Measurements from ENCODE around the gene PLRG1.

PLRG1 gene

GRCh38 chr4:154542271-154542879 is 7.8 kb downstream of the PLRG1 start:
- DNase-seq (ENCODE audit: insufficient read length, low spot score), result no peak
- FAIRE-seq, result no peak
- TF ChIP-seq, protein P1, sequence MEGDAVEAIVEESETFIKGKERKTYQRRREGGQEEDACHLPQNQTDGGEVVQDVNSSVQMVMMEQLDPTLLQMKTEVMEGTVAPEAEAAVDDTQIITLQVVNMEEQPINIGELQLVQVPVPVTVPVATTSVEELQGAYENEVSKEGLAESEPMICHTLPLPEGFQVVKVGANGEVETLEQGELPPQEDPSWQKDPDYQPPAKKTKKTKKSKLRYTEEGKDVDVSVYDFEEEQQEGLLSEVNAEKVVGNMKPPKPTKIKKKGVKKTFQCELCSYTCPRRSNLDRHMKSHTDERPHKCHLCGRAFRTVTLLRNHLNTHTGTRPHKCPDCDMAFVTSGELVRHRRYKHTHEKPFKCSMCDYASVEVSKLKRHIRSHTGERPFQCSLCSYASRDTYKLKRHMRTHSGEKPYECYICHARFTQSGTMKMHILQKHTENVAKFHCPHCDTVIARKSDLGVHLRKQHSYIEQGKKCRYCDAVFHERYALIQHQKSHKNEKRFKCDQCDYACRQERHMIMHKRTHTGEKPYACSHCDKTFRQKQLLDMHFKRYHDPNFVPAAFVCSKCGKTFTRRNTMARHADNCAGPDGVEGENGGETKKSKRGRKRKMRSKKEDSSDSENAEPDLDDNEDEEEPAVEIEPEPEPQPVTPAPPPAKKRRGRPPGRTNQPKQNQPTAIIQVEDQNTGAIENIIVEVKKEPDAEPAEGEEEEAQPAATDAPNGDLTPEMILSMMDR (IDR thresholded peaks at IDR 0.05; ENCODE audit: insufficient read depth, missing control alignments), result no peak

GRCh38 chr4:154534296-154534695 is 15.9 kb downstream of the PLRG1 start:
- FAIRE-seq (no peak), DNase-seq (ENCODE audit: insufficient read length, low spot score) (no peak)
- TF ChIP-seq, protein P1 (IDR thresholded peaks at IDR 0.05; ENCODE audit: insufficient read depth, missing control alignments), result no peak

- DNase-seq (ENCODE audit: insufficient read length, low spot score) (no peak), FAIRE-seq (no peak)
- TF ChIP-seq, protein P1 (IDR thresholded peaks at IDR 0.05; ENCODE audit: insufficient read depth, missing control alignments), result no peak
Observed at GRCh38 chr4:154529728-154530519, 20.3 kb downstream of the PLRG1 start.

DNA sequence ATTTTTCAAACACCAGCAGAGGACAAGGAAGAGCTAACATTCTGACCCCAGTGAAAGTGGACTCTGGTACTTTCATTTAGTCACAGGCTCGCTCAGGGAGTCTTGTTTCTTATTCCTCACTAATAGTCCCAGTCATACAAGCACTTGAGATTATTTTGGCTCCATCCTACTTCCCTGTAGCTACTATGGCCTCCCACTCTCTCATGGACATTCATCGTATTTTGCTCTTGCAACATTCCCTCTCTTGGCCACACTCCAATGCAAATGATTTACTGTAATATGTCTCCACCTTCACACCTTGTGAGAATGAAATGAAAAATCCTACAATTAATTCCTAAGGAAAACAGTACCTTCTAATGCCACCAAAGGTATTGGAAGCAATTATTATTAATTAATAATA is 21.3 kb downstream of the PLRG1 start:
- DNase-seq (ENCODE audit: insufficient read length, low spot score), result no peak
- TF ChIP-seq, protein P1 (IDR thresholded peaks at IDR 0.05; ENCODE audit: insufficient read depth, missing control alignments), result no peak
- no peak for FAIRE-seq

DNA sequence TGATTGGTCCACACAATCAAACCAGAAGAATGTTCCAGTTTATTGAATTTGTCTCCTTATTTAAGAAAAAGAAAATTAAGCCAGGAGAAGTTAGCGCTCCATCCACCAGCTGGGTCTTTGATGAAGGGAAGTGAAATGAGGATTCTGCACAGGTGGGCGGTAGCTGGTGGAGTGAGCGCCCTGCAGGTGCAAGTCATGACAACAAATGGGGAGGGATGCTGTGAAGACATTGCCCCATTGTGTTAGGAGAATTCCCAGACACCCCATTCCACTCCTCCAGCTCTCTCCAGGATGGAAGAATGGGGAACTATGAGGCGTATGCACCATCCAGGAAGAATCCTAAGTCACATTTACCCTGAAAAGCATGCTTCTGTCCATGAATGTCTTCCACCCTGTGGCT is 22.9 kb downstream of the PLRG1 start:
- DNase-seq (ENCODE audit: insufficient read length, low spot score) (no peak), FAIRE-seq (no peak)
- TF ChIP-seq, protein P1 (IDR thresholded peaks at IDR 0.05; ENCODE audit: insufficient read depth, missing control alignments), result no peak

DNA sequence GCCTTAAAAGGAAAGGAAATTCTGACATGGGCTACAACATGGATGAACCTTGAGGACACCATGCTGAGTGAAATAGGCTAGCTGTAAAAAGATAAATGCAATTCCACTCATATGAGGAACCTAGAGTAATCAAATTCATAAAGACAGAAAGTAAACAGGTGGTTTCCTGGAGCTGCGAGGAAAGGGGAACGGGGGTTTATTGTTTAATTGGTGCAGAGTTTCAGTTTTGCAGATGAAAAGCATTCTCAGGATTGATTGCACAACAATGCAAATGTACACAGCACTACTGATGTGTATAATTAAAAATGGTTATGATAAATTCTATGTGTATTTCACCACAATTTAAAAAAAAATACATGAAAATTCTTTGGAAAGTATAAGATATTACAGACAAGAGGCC is 24.0 kb downstream of the PLRG1 start:
- DNase-seq (ENCODE audit: insufficient read length, low spot score) (no peak), FAIRE-seq (no peak)
- TF ChIP-seq, protein P1 (IDR thresholded peaks at IDR 0.05; ENCODE audit: insufficient read depth, missing control alignments), result no peak

DNA sequence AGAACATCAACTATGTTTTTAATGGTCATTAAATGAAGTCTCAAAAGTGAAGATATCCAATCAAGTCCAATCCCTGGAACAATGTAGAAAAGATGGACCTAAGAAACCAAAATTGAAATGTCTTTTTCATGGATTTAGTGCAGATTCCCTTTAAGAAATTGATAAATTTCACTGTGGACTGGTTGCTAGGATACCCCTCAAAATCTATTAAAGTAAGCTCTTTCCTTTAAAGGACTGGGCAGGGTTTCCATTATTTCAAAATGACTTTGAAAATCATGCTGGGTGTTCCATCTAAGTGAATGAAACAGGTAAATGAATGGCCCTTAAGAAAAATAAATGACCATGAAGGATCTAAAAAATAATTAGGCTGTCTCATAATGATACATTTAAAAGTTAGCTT is 28.6 kb downstream of the PLRG1 start:
- DNase-seq (ENCODE audit: insufficient read length, low spot score) (no peak), FAIRE-seq (no peak)
- TF ChIP-seq, protein P1 (IDR thresholded peaks at IDR 0.05; ENCODE audit: insufficient read depth, missing control alignments), result no peak
